Neutrophil (primary cell): ENCODE data around the gene UBE2G2.

Source experiments
- H3K27ac ChIP-seq: fragments of 200-600 bp; sonication (generic); 2 replicates; pipeline ENCODE4 v1.5.1; 2016; ENCODE audit warnings: mild to moderate bottlenecking, moderate library complexity
- H3K27me3 ChIP-seq: fragments of 200-600 bp; sonication (generic); 2 replicates; pipeline ENCODE4 v1.6.0; 2016; ENCODE audit warnings: mild to moderate bottlenecking
- H3K36me3 ChIP-seq: fragments of 200-600 bp; sonication (generic); 2 replicates; pipeline ENCODE4 v1.5.1; 2017
- H3K4me1 ChIP-seq, 2 experiments: fragments of 200-600 bp in 1 of 2; sonication (generic) in 1 of 2; 1 replicate in 1 of 2; 2 replicates in 1 of 2; pipeline versions ENCODE4 v1.5.1 to v1.6.1; 2013 to 2016; ENCODE audit warnings: low read depth in 1 of 2, low read length in 1 of 2, mild to moderate bottlenecking in 1 of 2, moderate library complexity in 1 of 2; ENCODE audit not compliant: control insufficient read depth in 1 of 2, insufficient read depth in 1 of 2
- H3K4me3 ChIP-seq, 2 experiments: fragments of 200-600 bp in 1 of 2; sonication (generic) in 1 of 2; 1 replicate in 1 of 2; 2 replicates in 1 of 2; pipeline ENCODE4 v1.5.1; 2013 to 2016; ENCODE audit warnings: low read depth in 1 of 2, low read length in 1 of 2, mild to moderate bottlenecking in 1 of 2, moderate library complexity in 1 of 2
- H3K9me3 ChIP-seq: fragments of 200-600 bp; sonication (generic); 2 replicates; pipeline ENCODE4 v1.5.1; 2016
- TF ChIP-seq, protein P1 (sequence below): fragments of 200-600 bp; sonication (generic); IDR thresholded peaks from 2 replicates; pipeline ENCODE4 v1.5.1; 2016; ENCODE audit warnings: antibody characterized with exemption

Gene UBE2G2

DNA sequence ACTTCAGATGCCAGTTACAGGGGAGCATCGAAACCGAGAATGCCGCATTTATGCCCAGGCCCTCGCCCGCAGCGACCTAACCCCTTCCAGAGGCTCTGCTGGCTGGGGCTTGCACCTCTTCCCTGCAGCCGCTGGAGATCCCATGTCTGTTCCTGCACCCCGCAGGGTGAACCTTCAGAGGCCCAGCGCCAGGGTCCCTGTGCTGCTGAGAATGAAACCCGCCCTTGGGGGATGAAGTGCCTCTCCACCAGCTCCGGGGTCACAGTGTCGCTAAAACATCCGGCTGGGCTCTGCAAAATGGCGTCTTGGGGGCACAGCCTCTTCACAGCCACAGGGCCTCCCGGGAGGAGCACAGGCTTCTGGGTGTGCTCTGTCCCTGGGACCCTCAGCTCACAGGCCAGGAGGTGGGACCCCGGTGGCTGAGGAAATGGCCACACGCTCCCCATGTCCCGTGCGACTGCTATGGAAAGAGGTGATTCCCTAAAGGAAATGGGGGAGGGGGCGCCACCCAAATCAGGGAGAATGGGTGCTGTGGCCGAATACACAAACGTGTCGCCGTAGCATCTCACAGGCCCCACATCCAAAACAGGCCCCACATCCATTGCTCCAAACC lies 50.3 kb downstream of the UBE2G2 start:
- H3K27ac ChIP-seq: no peak overlapping the region
- peaks cover 47% of the 10 kb centered on the region for H3K27me3 ChIP-seq
- H3K4me3 ChIP-seq: no peak overlapping the region
- TF ChIP-seq, protein P1, sequence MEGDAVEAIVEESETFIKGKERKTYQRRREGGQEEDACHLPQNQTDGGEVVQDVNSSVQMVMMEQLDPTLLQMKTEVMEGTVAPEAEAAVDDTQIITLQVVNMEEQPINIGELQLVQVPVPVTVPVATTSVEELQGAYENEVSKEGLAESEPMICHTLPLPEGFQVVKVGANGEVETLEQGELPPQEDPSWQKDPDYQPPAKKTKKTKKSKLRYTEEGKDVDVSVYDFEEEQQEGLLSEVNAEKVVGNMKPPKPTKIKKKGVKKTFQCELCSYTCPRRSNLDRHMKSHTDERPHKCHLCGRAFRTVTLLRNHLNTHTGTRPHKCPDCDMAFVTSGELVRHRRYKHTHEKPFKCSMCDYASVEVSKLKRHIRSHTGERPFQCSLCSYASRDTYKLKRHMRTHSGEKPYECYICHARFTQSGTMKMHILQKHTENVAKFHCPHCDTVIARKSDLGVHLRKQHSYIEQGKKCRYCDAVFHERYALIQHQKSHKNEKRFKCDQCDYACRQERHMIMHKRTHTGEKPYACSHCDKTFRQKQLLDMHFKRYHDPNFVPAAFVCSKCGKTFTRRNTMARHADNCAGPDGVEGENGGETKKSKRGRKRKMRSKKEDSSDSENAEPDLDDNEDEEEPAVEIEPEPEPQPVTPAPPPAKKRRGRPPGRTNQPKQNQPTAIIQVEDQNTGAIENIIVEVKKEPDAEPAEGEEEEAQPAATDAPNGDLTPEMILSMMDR: no peak
- H3K4me1 ChIP-seq: peaks cover 0 to 4% of the 10 kb centered on the region in 2 experiments
- H3K36me3 ChIP-seq: no peaks in the 10 kb centered on the region
- no peaks in the 10 kb centered on the region for H3K9me3 ChIP-seq

DNA sequence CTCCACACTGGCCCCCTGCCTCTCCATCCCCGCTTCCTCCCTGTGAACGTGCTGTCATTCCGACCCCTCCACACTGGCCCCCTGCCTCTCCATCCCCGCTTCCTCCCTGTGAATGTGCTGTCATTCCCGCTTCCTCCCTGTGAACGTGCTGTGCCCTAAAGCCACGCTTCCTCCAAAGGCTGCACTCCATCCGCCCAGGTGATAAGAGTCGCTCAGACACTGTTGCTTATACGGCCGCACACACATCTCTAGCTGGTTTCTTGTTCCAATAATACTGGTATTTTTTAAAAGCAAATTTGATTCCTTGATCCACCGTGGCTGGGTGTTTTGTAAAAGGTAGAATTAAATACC lies 51.0 kb downstream of the UBE2G2 start:
- TF ChIP-seq, protein P1: no peak
- Histone ChIP-seq H3K36me3 (no peaks in the 10 kb centered on the region), H3K4me1 (peaks cover 0 to 4% of the 10 kb centered on the region in 2 experiments), H3K4me3 (no peak overlapping the region), H3K27ac (no peak overlapping the region), H3K27me3 (peaks cover 47% of the 10 kb centered on the region), H3K9me3 (no peaks in the 10 kb centered on the region)

DNA sequence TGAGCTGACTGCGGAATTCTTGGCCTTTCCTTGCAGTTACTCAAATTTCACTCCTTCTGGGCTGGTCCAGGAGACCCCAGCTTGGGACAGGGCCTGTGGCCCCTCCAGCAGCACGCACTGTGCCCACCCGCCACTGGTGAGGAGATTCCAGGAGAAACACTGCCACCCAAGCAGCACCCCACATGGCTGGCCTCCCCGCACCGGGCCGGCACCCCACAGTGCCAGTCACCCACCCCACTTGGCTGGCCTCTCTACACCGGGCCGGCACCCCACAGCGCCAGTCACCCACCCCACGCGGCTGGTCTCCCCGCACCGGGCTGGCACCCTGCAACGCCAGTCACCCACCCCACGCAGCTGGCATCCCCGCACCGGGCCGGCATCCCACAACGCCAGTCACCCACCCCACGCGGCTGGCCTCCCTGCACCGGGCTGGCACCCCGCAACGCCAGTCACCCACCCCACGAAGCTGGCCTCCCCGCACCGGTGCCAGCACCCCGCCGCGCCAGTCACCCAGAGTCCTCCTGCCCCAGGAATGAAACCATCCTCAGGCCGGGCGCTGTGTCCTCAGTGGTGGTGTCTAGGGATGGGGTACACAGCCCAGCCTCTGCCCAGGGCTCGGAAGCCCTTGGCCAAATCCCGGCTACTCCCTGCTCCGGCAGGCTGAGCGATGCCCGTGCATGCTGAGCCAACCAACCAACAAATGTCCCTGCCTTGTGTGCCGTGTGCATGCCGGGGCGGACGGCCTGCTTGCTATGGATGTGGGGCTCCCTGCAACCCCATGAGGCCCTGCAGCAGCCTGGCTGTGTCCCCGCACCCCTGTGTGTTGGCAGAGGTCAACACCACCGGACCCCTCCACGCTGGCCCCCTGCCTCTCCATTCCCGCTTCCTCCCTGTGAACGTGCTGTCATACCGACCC lies 51.6 kb downstream of the UBE2G2 start:
- Histone ChIP-seq H3K4me1 (peaks cover 0 to 4% of the 10 kb centered on the region in 2 experiments), H3K27ac (no peak overlapping the region), H3K36me3 (no peaks in the 10 kb centered on the region), H3K4me3 (no peak overlapping the region), H3K27me3 (peaks cover 47% of the 10 kb centered on the region), H3K9me3 (no peaks in the 10 kb centered on the region)
- TF ChIP-seq, protein P1: no peak

DNA sequence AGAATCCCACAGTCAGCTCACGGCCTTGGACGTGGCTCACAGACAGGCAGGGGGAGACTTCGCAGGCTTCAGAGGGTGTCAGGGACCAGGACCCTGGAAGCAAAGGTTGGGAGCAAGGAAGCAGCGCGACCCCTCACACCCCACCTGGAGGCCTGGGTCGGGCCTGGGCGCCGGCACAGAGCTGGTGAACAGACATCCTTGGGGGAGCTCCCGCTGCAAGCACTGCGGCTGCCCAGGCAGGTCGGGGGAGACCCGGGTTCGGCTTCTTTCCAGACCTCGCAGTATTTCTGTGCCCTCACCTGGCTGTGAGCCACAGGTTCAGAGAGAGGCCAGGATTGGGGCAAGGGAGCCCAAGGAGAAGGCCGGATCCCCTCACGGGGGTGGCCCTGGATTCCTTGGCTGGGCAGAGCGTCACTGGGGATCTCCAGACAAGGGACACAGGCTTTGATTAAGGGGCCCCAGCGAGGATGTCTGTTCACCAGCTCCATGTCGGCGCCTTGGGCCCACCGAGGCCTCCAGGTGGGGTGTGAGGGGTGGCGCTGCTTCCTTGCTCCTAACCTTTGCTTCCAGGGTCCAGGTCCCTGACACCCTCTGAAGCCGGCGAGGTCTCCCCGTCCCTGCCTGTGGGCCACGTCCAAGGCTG lies 52.4 kb downstream of the UBE2G2 start:
- Histone ChIP-seq H3K27me3 (peaks cover 55% of the 10 kb centered on the region), H3K36me3 (no peaks in the 10 kb centered on the region), H3K27ac (no peak overlapping the region), H3K9me3 (no peaks in the 10 kb centered on the region), H3K4me3 (no peak overlapping the region), H3K4me1 (peaks cover 0 to 4% of the 10 kb centered on the region in 2 experiments)
- TF ChIP-seq, protein P1: no peak

DNA sequence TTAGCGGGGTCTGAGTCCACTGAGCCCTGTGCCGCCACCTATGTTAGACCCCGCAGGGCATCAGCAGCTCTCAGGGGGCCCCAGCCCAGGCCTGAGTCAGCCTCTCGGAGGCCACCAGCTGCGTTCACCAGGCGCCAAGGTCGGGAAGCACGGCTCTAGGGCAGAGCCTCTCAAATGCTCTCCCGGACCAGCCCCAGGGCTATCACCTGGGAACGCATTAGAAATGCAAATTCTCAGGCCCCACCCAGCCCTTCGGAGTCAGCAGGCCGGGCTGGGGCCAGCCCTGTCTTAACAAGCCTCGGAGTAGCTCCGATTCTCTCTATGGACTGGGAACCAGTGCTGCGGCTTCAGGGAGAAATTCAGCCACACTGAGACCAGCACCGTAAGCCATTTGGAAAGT lies 53.0 kb downstream of the UBE2G2 start:
- Histone ChIP-seq H3K9me3 (no peaks in the 10 kb centered on the region), H3K4me3 (no peak overlapping the region), H3K36me3 (no peaks in the 10 kb centered on the region), H3K27ac (no peak overlapping the region), H3K4me1 (peaks cover 0 to 4% of the 10 kb centered on the region in 2 experiments), H3K27me3 (peaks cover 61% of the 10 kb centered on the region)
- TF ChIP-seq, protein P1: no peak
